Suprapubic skin (tissue), 4 donors: Measurements from ENCODE around the gene LPAR4. TPM values are rescaled to one million over a fixed set of nuclear protein-coding genes. Genes with fewer than 3 reads are reported as not detected.
"Not testable (repeated sequence)": the region's sequence is repeated elsewhere in the genome, so short reads cannot be mapped to it uniquely, and the experiment has no call there.

Experiments used
- DNase-seq, 2 donors: peaks; one replicate each; pipeline ENCODE4 v3.0.0-alpha.2; 2019; ENCODE audit warnings: low spot score in 2 of 2
- H3K27ac ChIP-seq: fragments of 200-600 bp; sonication (generic); one replicate; pipeline ENCODE4 v1.5.1; 2019
- H3K27me3 ChIP-seq: fragments of 200-600 bp; sonication (generic); one replicate; pipeline ENCODE4 v1.5.1; 2019
- H3K36me3 ChIP-seq: fragments of 200-600 bp; sonication (generic); one replicate; pipeline ENCODE4 v1.5.1; 2019
- H3K4me1 ChIP-seq: fragments of 200-600 bp; sonication (generic); one replicate; pipeline ENCODE4 v1.5.1; 2019
- H3K4me3 ChIP-seq: fragments of 200-600 bp; sonication (generic); one replicate; pipeline ENCODE4 v1.5.1; 2019; ENCODE audit warnings: mild to moderate bottlenecking
- H3K9me3 ChIP-seq: fragments of 200-600 bp; sonication (generic); one replicate; pipeline ENCODE4 v1.5.1; 2019
- CTCF ChIP-seq, 2 donors: fragments of 200-600 bp in 1 of 2; fragments of 450-650 bp in 1 of 2; sonication (generic) in 1 of 2; IDR thresholded peaks; one replicate each; pipeline ENCODE4 v1.5.1; 2016 to 2019; ENCODE audit warnings: antibody characterized with exemption in 2 of 2, mild to moderate bottlenecking in 1 of 2, moderate library complexity in 1 of 2
- EP300 ChIP-seq: sonication (generic); formaldehyde crosslinking; IDR thresholded peaks from one replicate; pipeline ENCODE4 v1.6.1; 2017; ENCODE audit warnings: antibody characterized with exemption
- POLR2A ChIP-seq, 2 donors: fragments of 450-650 bp; IDR thresholded peaks; one replicate each; pipeline ENCODE4 v1.6.1; 2017; ENCODE audit warnings: antibody characterized with exemption in 2 of 2, mild to moderate bottlenecking in 2 of 2, moderate library complexity in 2 of 2
- POLR2AphosphoS5 ChIP-seq, 3 donors: sonication (generic); formaldehyde crosslinking; IDR thresholded peaks; one replicate each; pipeline ENCODE4 v1.6.1; 2017; ENCODE audit warnings: antibody characterized with exemption in 3 of 3
- WGBS: methylation state at CpG from one replicate; pipeline ENCODE4 v1.1.5; 2018; 5-methylcytosine and 5-hydroxymethylcytosine counted together
- total RNA-seq, 4 donors: library from RNA; depleted of rRNA; stranded (reverse); fragments of >200 nt; gene quantifications; one replicate each; pipeline ENCODE4 v1.1.0, GENCODE V29; 2016

Gene LPAR4
- total RNA-seq, 4 donors from 2014 or later, result 0.32 TPM; not detected in 3

- WGBS, result 83% methylated on average over 1 of the region's 1 CpG
Observed at GRCh38 chrX:78796916-78797315, 49.4 kb downstream of the LPAR4 start.

GRCh38 chrX:78800114-78800513 is 52.6 kb downstream of the LPAR4 start:
- Histone ChIP-seq H3K4me3 (no peak overlapping the region), H3K27me3 (no peaks in the 10 kb centered on the region), H3K36me3 (no peaks in the 10 kb centered on the region), H3K9me3 (no peaks in the 10 kb centered on the region), H3K4me1 (no peaks in the 10 kb centered on the region), H3K27ac (no peak overlapping the region)
- WGBS, result 46% methylated on average over 2 of the region's 2 CpGs
- TF ChIP-seq EP300 (no peak), POLR2A (IDR thresholded peaks at IDR 0.05) (no peak), POLR2AphosphoS5 (IDR thresholded peaks at IDR 0.05) (no peak), CTCF (IDR thresholded peaks at IDR 0.05) (no peak)
- DNase-seq, result no peak

More at GRCh38 chrX:78796916-78797315, 49.4 kb downstream of the LPAR4 start:
- no peak for DNase-seq
- Histone ChIP-seq H3K4me3 (no peak overlapping the region), H3K36me3 (no peaks in the 10 kb centered on the region), H3K27ac (no peak overlapping the region), H3K27me3 (no peaks in the 10 kb centered on the region), H3K9me3 (no peaks in the 10 kb centered on the region), H3K4me1 (no peaks in the 10 kb centered on the region)
- TF ChIP-seq POLR2A (IDR thresholded peaks at IDR 0.05) (no peak), EP300 (no peak), CTCF (IDR thresholded peaks at IDR 0.05) (no peak), POLR2AphosphoS5 (IDR thresholded peaks at IDR 0.05) (no peak)

GRCh38 chrX:78800694-78801093 is 53.2 kb downstream of the LPAR4 start:
- no peak overlapping the region for H3K27ac ChIP-seq
- H3K9me3 ChIP-seq, result no peaks in the 10 kb centered on the region
- no peaks in the 10 kb centered on the region for H3K4me1 ChIP-seq
- no peaks in the 10 kb centered on the region for H3K27me3 ChIP-seq
- no peak overlapping the region for H3K4me3 ChIP-seq
- no peaks in the 10 kb centered on the region for H3K36me3 ChIP-seq
- TF ChIP-seq POLR2AphosphoS5 (IDR thresholded peaks at IDR 0.05), result no peak
- no peak for TF ChIP-seq POLR2A (IDR thresholded peaks at IDR 0.05)
- no peak for TF ChIP-seq CTCF (IDR thresholded peaks at IDR 0.05)
- no peak for TF ChIP-seq EP300
- no peak for DNase-seq

- no peaks in the 10 kb centered on the region for H3K4me1 ChIP-seq
- no peak overlapping the region for H3K27ac ChIP-seq
- no peaks in the 10 kb centered on the region for H3K27me3 ChIP-seq
- DNase-seq, result no peak
- WGBS, result 58% methylated on average over 2 of the region's 2 CpGs
- no peak for TF ChIP-seq POLR2A (IDR thresholded peaks at IDR 0.05)
- no peak for TF ChIP-seq CTCF (IDR thresholded peaks at IDR 0.05)
- TF ChIP-seq POLR2AphosphoS5 (IDR thresholded peaks at IDR 0.05), result no peak
- TF ChIP-seq EP300, result no peak
- H3K4me3 ChIP-seq, result no peak overlapping the region
- no peaks in the 10 kb centered on the region for H3K9me3 ChIP-seq
- no peaks in the 10 kb centered on the region for H3K36me3 ChIP-seq
Observed at GRCh38 chrX:78801522-78801921, 54.0 kb downstream of the LPAR4 start.

- not testable (repeated sequence) for H3K4me3 ChIP-seq, DNase-seq, H3K27ac ChIP-seq, H3K9me3 ChIP-seq, H3K4me1 ChIP-seq, H3K27me3 ChIP-seq, H3K36me3 ChIP-seq
- 77% methylated on average over 3 of the region's 3 CpGs for WGBS
Observed at GRCh38 chrX:78802526-78802925, 55.0 kb downstream of the LPAR4 start.

Other genes with a start within 250 kb of the LPAR4 start
- gene RTL3, start 88.4 kb upstream of the LPAR4 start, total RNA-seq, result under 1 TPM in 1 of 4 donors, not detected in 3; 0.15 TPM
- 1 to 10 TPM in 1 of 4 donors, under 1 TPM in 1, not detected in 2; 0.64 to 1.1 TPM for gene P2RY10, start 197.7 kb downstream of the LPAR4 start, total RNA-seq